A673 (cell line): ENCODE measurements around the gene FBXL19.

Experiments used
- CTCF ChIP-seq: fragments of 300-800, 200-600 bp; sonication (generic); conservative IDR thresholded peaks from 2 replicates; pipeline ENCODE4 v1.5.1; 2017; ENCODE audit warnings: low read depth, mild to moderate bottlenecking, antibody characterized with exemption, low read length, moderate library complexity, mixed read lengths
- EZH2 ChIP-seq: fragments of 200-600 bp; sonication (generic); IDR thresholded peaks from 2 replicates; pipeline ENCODE4 v1.6.1; 2017; ENCODE audit warnings: borderline replicate concordance, low read depth, mild to moderate bottlenecking, mixed read lengths, antibody characterized with exemption, low read length; ENCODE audit not compliant: poor library complexity, severe bottlenecking

GRCh38 chr16:30910427-30911029 lies 12.8 kb upstream of the FBXL19 start:
- no peak for TF ChIP-seq CTCF
- TF ChIP-seq EZH2, result no peak
